LNCAP (cell line): ENCODE results near the gene C17orf67.

Experiments
- TF ChIP-seq, protein P1 (sequence below): fragments of 450-650 bp; IDR thresholded peaks from 2 replicates; pipeline ENCODE4 v1.5.1; 2017; ENCODE audit warnings: mild to moderate bottlenecking

The C17orf67 gene

DNA sequence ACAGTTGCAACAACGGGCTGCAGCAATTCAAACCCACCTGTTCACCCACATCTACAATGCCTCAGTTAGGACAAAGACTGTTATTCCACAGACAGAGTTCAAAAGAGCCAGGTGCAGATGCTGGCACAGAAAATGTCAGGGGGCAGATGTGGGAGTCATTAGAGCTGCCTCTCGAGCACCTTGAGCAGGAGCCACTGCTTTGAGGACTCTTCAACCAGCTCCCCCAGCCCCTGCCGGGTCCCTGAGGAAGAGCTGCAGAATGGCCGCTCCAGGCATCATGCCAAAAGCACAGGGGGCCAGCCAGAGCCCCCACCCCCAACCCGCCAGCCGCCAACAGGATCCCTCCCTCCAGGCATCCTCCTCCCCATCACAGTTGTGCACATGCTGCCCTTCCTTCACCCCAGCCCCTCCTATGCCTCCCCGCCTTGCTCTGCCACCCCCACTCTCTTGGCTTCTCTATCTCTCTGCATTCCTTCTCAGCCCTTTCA, 20.8 kb downstream of the C17orf67 start:
- TF ChIP-seq, protein P1, sequence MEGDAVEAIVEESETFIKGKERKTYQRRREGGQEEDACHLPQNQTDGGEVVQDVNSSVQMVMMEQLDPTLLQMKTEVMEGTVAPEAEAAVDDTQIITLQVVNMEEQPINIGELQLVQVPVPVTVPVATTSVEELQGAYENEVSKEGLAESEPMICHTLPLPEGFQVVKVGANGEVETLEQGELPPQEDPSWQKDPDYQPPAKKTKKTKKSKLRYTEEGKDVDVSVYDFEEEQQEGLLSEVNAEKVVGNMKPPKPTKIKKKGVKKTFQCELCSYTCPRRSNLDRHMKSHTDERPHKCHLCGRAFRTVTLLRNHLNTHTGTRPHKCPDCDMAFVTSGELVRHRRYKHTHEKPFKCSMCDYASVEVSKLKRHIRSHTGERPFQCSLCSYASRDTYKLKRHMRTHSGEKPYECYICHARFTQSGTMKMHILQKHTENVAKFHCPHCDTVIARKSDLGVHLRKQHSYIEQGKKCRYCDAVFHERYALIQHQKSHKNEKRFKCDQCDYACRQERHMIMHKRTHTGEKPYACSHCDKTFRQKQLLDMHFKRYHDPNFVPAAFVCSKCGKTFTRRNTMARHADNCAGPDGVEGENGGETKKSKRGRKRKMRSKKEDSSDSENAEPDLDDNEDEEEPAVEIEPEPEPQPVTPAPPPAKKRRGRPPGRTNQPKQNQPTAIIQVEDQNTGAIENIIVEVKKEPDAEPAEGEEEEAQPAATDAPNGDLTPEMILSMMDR: no peak

DNA sequence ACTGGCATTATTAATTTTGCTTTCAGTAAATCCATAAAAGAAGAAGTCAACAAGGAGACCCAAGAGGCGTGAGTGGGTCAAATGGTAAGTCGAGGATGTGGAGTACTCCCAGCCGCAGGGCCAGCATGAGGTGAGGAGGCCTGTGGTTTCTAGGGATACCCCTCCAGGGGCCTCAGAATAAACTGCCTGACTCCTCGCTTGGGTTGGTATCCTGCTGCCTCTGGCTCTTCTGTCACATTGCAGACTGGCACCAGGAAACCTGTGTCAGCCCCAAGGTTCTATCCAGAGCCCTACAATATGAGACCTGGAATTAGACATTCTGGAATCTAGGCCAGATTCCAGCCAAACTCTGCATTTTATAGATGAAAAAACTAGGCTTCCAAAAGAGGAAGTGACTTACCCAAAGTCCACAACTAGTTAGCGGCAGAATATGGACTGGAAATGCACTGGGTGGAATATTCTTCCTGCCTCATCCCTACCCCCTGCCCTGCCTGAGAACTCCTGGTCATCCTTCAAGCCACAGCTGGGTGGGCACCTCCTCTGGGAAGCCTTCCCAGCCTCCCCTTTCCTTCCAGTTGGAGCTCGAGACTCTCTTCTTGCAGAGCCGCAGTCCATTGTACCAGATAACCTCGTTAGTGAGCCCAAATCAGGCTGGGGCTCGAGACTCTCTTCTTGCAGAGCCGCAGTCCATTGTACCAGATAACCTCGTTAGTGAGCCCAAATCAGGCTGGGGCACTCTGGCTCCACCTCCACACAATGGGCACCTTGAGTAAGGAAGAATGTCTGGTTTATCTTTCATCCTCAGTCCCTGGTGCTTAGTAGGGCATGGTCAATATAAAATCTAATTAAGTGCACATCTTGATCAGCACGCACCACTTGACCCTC, 22.6 kb downstream of the C17orf67 start:
- TF ChIP-seq, protein P1: no peak

DNA sequence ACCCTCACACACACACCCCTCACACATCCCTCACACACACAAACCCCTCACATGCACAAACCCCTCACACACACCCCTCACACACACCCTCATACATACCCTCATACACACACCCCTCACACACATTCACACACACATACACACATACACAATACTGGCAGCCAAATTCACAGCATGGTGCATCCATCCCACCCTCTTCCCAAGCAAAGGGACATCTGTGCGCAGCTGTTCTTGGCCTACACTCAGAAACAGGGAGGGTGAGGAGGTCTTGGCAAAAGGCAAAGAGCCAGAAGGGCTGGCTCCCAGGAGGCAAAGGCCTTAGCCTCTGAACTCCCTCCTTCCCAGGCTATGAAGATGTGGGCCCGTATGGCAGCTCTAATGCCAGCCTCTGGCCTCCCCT, 23.4 kb downstream of the C17orf67 start:
- TF ChIP-seq, protein P1: no peak

DNA sequence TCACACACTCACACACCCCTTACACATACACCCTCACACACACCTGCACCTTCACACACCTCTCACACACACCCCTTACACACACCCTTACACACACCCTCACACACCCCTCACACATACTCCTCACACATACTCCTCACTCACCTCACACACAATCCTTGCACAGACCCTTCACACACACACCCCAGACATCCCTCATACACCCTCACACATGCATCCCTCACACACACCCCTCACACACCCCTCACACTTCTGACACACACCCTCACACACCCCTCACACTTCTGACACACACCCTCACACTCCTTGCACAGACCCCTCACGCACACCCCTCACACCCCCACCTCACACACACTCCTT, 23.9 kb downstream of the C17orf67 start:
- TF ChIP-seq, protein P1: no peak

DNA sequence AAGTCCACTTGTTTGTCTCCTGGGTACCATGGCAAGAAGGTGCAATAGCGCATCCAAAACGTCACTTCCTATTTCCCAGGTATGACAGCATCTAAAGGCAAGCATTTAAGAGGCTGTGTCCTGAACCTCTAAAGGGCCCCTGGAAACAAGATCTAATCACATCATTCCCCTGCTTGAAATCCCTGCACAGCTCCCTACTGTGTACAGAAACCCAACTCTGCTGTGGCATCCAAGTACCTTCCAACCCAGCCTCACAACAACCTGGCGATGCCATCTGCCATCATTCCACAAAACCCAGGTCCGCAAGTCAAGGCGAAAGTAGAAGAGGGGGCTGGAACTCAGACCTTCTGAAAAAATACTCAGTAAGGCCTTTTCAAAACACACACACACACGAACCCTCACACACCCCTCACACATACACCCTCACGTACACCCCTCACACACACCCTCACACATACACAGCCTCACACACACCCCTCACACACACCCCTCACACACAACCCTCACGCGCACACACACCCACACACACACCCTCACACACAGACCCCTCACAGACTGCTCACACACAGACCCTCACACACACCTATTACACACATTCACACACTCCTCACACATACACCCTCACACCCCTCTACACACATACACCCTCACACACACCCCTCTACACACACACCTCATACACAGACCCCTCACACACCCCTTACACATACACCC, 24.5 kb downstream of the C17orf67 start:
- TF ChIP-seq, protein P1: no peak

DNA sequence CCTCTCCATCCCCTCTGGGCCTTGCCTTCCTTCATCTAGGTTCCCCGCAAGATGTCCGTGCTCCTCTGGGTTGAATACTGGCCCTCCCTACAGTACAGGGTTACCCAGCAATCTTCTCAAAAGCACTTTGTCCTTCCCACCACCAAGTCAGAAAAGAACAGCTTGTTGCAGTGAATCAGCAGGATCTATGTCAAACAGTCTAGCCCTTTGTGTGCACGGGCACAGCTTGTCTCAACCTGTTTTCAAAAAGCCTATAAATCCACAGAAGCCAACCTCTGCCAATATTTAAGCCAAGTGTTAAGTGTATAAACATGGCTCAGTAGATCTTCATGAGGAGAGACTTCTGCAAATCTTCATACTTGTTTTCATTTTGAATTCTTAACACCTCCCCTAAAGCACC, 25.2 kb downstream of the C17orf67 start:
- TF ChIP-seq, protein P1: no peak

DNA sequence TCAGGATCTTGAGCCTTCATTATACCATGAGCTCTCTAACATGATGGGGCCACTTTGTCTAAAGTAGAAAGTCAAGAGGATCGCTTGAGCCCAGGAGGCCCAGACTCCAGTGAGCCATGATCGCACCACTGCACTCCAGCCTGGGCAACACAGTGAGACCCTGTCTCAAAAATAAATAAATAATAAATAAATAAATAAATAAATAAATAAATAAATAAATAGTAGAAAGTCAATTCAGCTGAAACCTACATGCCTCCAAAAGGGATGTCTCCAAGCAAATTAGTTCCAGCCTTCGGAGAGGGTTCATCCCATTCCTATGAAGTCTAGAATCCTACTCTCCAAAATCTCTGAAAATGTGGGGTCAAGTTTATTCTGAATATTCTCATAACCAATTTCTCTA, 26.0 kb downstream of the C17orf67 start:
- TF ChIP-seq, protein P1: no peak
